ENCODE measurements around the gene PRKAR1A. TPM values are rescaled to one million over a fixed set of nuclear protein-coding genes. Genes with fewer than 3 reads are reported as not detected.

The PRKAR1A gene
- total RNA-seq, 2 donors from 2014 or later: 245 to 252 TPM

DNA sequence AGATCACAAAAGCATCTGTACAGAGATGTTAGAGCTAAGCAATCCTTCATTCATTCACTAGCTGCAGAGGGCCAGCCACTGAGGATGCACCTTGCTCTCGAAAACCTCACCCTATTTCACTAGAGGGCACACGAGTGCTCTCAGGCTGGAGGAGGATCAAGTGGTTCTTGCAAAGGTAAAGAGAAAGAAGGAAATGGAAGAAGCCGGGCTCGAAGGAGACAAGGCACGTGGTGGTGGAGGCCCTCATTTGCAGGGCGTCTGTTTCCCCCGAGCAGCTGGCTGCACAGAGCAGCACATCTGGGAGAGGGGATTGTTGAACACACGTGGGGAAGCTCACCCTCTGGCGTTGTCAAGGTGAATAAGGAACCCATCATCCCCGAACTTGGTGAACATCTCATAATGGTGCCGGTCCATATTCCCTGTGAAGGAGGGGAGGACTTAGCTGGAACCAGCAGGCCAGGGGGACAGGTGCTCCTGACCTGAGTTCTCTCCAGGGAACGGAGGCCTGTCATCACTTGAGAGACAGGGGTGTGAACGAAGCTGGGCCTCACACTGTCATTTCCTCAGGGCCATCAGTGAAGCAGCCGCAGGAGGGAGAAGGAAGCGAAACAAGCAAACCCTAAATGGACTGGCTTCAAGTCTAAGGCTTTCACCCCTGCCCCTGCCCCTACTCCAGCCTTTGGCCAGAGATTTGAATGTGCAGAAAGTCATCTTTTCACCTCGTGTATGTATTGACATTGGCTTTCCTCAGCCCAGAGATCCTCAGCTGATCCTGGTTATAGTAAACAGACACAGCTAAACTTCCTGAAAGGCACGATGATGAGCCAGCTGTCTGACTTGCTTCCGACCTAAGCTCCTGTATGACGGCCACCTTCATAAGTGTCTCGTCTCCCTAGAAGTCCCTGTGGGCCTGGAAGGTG is 27.6 kb downstream of the PRKAR1A start:
- no peaks in the 10 kb centered on the region for H3K9me3 Mint-ChIP-seq
- H3K27ac Mint-ChIP-seq: no peak overlapping the region
- no peak for DNase-seq
- no peak overlapping the region for H3K4me3 Mint-ChIP-seq
- H3K4me1 Mint-ChIP-seq (ENCODE audit: low read depth): no peaks in the 10 kb centered on the region
- H3K36me3 Mint-ChIP-seq (ENCODE audit: insufficient read depth in 2 of 2): peaks cover 2 to 9% of the 10 kb centered on the region in 2 donors
- no peaks in the 10 kb centered on the region for H3K27me3 Mint-ChIP-seq (ENCODE audit: low read depth)
- ATAC-seq (replicated peaks in 1 of 2): no peak

DNA sequence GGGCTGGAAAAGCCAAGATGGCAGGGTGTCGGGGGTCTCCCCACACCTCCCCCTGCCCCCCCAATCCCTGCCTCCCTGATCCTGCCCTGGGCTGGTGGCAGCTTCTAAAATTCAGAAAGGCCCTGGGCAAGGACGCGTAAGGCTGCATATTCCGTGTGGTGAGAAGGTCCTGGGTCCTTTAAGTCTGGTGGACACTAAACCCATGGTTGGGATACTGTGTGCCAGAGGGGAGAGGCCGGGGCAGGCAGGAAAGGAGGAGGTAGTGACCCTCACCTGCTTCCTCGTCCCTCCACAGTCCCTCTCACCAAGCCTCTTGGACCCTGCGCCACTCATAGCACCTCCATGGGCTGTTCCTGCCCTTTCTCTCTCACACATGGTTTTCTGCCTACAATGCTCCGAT is 28.8 kb downstream of the PRKAR1A start:
- H3K27ac Mint-ChIP-seq: no peak overlapping the region
- peaks cover 0 to 3% of the 10 kb centered on the region in 2 donors for H3K36me3 Mint-ChIP-seq (ENCODE audit: insufficient read depth in 2 of 2)
- no peaks in the 10 kb centered on the region for H3K9me3 Mint-ChIP-seq
- H3K4me3 Mint-ChIP-seq: no peak overlapping the region
- no peak for DNase-seq
- no peak for ATAC-seq (replicated peaks in 1 of 2)
- H3K27me3 Mint-ChIP-seq (ENCODE audit: low read depth): no peaks in the 10 kb centered on the region
- H3K4me1 Mint-ChIP-seq (ENCODE audit: low read depth): no peaks in the 10 kb centered on the region

DNA sequence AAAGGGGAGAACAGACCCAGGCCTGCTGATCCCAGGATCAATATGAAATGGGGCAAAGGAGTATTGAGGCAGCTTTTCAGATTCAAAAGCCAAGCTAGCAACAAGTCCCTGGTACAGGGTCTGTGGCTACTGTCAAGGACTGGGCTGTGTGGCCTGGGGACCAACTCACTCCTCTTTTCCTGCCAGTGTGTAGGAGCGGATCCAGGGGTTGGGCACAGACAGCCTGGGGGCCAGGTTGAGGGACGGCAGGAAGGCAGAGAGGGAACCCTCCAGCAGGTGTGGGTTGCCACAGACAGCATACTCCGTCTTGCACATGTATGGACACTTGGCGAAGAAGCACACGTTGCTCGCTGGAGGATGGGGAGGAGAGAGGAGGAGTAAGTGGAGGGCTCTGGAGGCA is 29.6 kb downstream of the PRKAR1A start:
- H3K4me1 Mint-ChIP-seq (ENCODE audit: low read depth): no peaks in the 10 kb centered on the region
- H3K36me3 Mint-ChIP-seq (ENCODE audit: insufficient read depth in 2 of 2): peaks cover 0 to 4% of the 10 kb centered on the region in 2 donors
- ATAC-seq (replicated peaks in 1 of 2) (no peak), DNase-seq (no peak)
- no peak overlapping the region for H3K4me3 Mint-ChIP-seq
- no peaks in the 10 kb centered on the region for H3K27me3 Mint-ChIP-seq (ENCODE audit: low read depth)
- H3K9me3 Mint-ChIP-seq: peaks cover 0 to 2% of the 10 kb centered on the region in 2 donors
- H3K27ac Mint-ChIP-seq: no peak overlapping the region

DNA sequence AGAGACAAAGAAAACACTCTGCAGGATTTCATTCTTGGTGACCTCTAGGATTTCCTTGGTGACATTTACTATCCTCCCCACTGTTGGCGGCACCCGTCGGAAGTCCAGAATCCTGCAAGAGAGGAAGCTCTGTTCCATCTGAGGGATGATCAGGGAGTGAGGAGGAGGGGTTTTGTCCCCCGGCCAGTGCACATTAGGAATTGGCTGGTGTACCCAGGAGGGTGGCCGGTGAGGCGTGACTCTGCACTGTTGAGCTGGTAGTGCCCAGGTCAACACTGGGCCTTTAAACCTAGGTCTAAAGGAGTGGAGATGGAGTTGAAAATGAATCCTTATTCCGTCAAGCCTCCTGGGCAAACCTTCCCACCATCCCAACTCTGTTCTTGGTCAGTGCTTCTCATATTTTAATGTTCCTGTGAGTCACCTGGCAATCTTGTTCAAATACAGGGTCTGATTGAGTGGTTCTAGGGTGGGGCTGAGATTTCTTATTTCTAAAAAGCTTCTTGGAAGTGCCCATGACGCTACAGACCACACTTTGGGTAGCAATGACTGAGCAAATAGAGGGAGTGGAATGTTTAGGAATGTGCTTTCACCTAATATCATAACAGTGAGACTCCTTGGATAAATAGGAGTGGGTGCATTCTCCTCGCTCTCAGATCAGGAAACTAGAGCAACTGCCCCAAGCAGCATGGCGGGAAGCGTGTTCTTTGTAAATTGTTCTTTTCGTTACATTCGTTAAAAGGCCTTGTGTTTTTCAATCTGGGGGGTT is 30.7 kb downstream of the PRKAR1A start:
- peaks cover 0 to 2% of the 10 kb centered on the region in 2 donors for H3K36me3 Mint-ChIP-seq (ENCODE audit: insufficient read depth in 2 of 2)
- no peak overlapping the region for H3K4me3 Mint-ChIP-seq
- ATAC-seq (replicated peaks in 1 of 2) (no peak), DNase-seq (no peak)
- H3K27me3 Mint-ChIP-seq (ENCODE audit: low read depth): no peaks in the 10 kb centered on the region
- H3K9me3 Mint-ChIP-seq: peaks cover 0 to 2% of the 10 kb centered on the region in 2 donors
- no peak overlapping the region for H3K27ac Mint-ChIP-seq
- no peaks in the 10 kb centered on the region for H3K4me1 Mint-ChIP-seq (ENCODE audit: low read depth)

DNA sequence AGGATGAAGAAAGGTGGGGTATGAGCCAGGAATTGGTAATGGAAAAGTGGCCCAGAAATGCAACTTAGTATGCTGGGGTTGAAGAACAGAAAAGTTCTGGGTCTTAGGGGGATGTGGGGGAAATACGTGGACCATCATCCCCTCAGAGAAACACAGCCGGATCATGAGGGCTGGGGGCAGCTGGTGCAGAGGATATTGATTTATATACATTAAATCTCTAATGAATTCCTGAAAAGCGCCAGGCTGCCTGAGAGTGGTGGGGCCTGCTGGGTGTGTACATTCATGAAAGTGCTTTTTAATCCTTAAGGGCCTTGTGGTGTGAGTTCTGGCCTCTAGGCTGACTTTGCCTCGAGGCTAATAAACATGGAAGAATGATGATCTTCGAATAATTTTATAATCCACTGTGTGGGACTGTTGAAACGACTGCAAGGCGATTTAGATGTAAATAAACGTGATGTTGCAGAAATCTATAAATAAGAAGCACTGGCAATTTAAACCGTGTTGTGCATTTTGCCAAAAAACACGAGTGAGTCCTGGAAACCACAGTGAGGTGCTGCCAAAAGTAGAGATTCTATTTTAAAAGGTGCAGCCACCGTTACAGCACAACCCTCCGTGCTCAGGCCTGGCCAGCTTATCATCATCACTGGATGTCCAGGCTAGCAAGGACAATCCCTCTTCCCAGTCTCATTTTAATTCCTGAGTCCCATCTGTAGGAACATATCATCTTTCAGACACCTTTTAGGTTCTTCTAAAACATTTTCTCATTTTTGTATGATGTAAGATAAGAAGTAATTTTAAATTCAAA is 32.1 kb downstream of the PRKAR1A start:
- no peak for ATAC-seq (replicated peaks in 1 of 2)
- Mint-ChIP-seq H3K4me1 (ENCODE audit: low read depth) (no peaks in the 10 kb centered on the region), H3K36me3 (ENCODE audit: insufficient read depth in 2 of 2) (peaks cover 0 to 2% of the 10 kb centered on the region in 2 donors), H3K9me3 (peaks cover 0 to 2% of the 10 kb centered on the region in 2 donors), H3K27ac (no peak overlapping the region), H3K4me3 (no peak overlapping the region), H3K27me3 (ENCODE audit: low read depth) (no peaks in the 10 kb centered on the region)
- no peak for DNase-seq

DNA sequence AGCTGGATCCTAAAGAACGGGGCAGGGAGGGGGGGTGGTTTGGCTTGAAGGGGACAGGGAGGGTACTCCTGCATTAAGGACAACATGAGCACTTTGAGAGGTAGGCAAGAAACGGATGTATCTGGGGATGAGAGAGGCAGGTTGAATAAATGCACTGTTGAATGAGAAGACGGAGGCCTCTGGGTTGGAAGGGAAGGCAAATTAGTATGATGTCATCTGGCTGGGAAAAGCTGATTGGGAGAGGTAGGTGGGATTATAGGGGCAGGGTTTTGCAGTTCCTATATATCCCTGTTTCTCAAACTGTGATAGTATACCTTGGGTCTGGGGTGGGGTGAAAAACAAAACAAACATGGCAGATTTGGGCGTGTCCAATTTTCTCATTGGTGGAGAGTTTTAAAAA is 44.3 kb downstream of the PRKAR1A start:
- H3K36me3 Mint-ChIP-seq (ENCODE audit: insufficient read depth in 2 of 2): no peaks in the 10 kb centered on the region
- no peaks in the 10 kb centered on the region for H3K4me1 Mint-ChIP-seq (ENCODE audit: low read depth)
- no peak overlapping the region for H3K4me3 Mint-ChIP-seq
- no peaks in the 10 kb centered on the region for H3K27me3 Mint-ChIP-seq (ENCODE audit: low read depth)
- ATAC-seq (replicated peaks in 1 of 2): no peak
- DNase-seq: no peak
- H3K27ac Mint-ChIP-seq: no peak overlapping the region
- H3K9me3 Mint-ChIP-seq: peaks cover 0 to 1% of the 10 kb centered on the region in 2 donors

DNA sequence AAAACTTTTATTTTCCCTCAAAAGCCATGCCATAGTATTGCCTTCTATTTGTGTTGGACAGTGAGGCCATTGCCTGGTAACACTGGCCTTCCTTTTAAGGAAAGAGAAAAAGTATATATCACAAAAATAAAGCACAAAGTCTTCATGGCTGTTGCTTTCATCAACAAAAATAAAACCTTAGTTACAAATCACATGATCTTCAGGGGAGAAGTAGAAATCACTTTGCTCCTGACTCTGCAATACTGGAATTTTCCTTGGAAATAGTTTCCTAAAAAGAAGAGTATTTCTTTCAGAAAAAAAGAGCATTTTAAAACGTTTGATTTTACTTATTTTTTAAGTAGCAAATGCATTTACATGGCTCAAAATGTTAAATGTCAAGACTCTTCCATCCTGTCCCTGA is 47.1 kb downstream of the PRKAR1A start:
- Mint-ChIP-seq H3K27me3 (ENCODE audit: low read depth) (no peaks in the 10 kb centered on the region), H3K4me3 (no peak overlapping the region), H3K9me3 (peaks cover 0 to 1% of the 10 kb centered on the region in 2 donors), H3K4me1 (ENCODE audit: low read depth) (no peaks in the 10 kb centered on the region), H3K27ac (no peak overlapping the region), H3K36me3 (ENCODE audit: insufficient read depth in 2 of 2) (no peaks in the 10 kb centered on the region)
- ATAC-seq (replicated peaks in 1 of 2): no peak
- no peak for DNase-seq

DNA sequence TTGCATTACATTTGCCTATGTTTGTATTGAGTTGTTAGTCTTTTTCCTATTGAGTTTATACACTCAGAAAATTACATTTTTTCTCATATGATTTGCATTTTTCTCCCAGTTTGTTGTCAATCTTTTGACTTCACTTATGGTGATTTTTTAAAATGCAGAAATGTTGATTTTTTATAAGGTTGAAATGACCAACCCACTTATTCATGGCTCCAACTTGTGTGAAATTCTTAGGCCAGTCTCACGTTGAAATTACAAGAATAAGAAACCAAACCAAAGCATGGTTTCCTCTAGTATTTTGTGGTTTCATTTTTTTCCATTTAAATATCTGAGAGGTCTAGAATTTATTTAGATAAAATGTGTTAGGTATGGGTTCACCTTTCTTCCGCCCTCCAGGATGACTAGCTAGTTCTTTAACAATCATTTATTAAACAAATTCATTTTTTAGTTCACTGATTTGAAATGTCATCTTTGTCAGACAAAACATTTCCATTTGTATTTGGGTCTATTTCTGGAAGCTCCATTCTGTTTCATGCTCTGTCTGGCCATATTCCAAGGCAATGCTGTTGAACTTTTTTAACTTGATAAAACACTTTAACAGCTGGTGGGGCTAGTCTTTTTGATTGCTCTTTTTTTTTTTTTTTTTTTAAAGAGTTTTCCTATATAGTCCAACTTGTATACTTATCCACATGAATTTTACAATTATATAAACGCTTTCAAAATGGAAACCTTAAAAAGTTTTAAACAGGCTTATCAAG is 48.9 kb downstream of the PRKAR1A start:
- Mint-ChIP-seq H3K4me1 (ENCODE audit: low read depth) (no peaks in the 10 kb centered on the region), H3K36me3 (ENCODE audit: insufficient read depth in 2 of 2) (no peaks in the 10 kb centered on the region), H3K27ac (no peak overlapping the region), H3K9me3 (no peaks in the 10 kb centered on the region), H3K4me3 (no peak overlapping the region), H3K27me3 (ENCODE audit: low read depth) (peaks cover 8% of the 10 kb centered on the region)
- DNase-seq (no peak), ATAC-seq (replicated peaks in 1 of 2) (no peak)

DNA sequence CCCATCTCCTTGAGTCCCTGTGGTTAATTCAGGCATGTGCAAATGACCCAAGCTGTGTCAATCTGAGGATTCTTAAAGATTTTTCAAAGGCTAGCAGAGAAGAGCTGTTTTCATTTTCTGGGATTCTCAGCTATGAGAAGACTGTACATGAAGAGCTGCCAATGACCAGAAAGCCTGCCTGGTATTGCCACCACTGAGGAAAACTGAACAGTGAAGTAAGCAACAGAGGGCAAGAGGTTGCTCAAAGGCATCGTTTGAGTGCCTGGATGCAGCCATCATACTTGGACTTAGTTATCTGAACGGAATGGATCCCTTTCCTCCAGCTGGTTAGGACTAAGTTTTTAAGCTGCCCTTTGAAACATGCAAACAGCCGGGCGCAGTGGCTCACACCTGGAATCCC is 50.5 kb downstream of the PRKAR1A start:
- Mint-ChIP-seq H3K27ac (no peak overlapping the region), H3K9me3 (no peaks in the 10 kb centered on the region), H3K4me1 (ENCODE audit: low read depth) (no peaks in the 10 kb centered on the region), H3K4me3 (no peak overlapping the region), H3K27me3 (ENCODE audit: low read depth) (peaks cover 10% of the 10 kb centered on the region), H3K36me3 (ENCODE audit: insufficient read depth in 2 of 2) (no peaks in the 10 kb centered on the region)
- no peak for ATAC-seq (replicated peaks in 1 of 2)
- no peak for DNase-seq

DNA sequence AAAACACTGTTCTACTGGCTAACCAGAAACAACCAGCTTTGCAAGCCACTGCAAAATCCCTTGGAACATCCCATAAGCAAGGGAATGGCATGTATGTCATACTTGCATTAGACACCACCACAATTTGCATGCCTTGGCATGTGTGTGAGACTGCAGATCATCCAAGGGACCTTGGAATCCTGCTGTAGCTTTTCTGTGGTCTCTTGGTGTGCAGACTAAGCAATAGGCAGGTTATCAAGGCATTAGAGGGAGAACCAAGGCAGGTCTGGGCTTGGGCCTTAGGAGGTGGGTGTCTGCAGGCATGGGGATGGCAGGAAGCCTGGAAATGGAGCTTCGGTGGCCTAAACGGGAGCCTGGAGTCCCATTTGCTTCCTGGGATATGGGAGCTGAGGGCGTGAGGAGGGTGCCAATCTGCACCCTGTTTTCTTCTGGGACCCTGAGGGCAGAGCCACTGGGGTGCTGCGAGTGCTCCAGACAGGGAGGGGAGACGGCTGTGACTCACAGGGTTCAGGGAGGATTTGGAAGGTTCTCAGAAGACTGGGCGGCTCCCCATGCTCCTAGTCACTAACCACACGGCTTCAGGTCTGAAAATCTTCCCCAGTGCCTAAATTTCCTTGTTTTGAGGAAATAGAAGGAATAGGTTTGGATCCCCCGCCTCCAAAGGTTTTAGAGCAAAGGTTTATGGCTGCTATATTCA is 52.3 kb downstream of the PRKAR1A start:
- Mint-ChIP-seq H3K36me3 (ENCODE audit: insufficient read depth in 2 of 2) (no peaks in the 10 kb centered on the region), H3K4me3 (no peak overlapping the region), H3K27me3 (ENCODE audit: low read depth) (peaks cover 10% of the 10 kb centered on the region), H3K4me1 (ENCODE audit: low read depth) (no peaks in the 10 kb centered on the region), H3K9me3 (no peaks in the 10 kb centered on the region), H3K27ac (no peak overlapping the region)
- DNase-seq (no peak), ATAC-seq (replicated peaks in 1 of 2) (no peak)

DNA sequence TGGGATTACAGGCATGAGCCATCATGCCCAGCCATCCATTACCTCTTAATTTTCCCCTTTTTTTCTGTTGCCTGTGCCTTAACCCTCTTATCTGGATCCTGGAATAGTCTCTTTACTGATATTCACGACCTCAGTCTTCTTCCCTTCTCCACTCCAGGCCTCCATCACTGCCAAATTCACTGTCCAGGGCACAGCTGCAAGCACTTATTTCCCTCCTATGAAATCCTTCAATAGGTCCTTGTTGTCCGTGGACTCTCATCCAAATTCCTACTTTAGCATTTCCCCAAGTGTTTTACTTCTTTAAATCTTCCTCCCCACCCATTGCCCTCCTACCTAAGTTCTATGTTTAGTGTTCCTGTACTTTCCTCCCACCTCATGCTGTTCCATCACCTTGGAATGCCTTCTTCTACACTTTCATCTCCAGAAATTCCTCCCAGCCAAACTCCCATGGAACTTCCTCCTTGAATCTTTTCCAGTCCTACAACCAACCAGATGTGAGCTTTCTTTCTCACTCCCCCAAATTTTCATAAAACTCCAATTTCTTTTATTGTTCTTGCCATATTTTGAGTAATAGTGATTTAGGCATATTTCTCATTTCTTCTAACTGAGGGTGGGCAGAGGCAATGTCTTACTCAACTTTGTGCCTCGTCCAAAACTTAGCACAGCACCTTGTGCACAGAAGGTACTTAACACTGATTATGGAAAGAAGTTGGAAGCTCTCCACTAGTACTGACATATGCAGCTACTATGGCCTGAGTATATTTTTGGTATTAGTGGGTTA is 53.6 kb downstream of the PRKAR1A start:
- Mint-ChIP-seq H3K4me1 (ENCODE audit: low read depth) (no peaks in the 10 kb centered on the region), H3K9me3 (no peaks in the 10 kb centered on the region), H3K4me3 (no peak overlapping the region), H3K27ac (no peak overlapping the region), H3K27me3 (ENCODE audit: low read depth) (peaks cover 10% of the 10 kb centered on the region), H3K36me3 (ENCODE audit: insufficient read depth in 2 of 2) (no peaks in the 10 kb centered on the region)
- DNase-seq (no peak), ATAC-seq (replicated peaks in 1 of 2) (no peak)
